ENCODE measurements around the gene LRRN4CL. TPM values are rescaled to one million over a fixed set of nuclear protein-coding genes. Genes with fewer than 3 reads are reported as not detected.
A peak's percentile ranks its signal among the peaks of the same experiment; 100 is the strongest.

LRRN4CL gene
- total RNA-seq, 2 experiments from 2014 or later, result 0.65 to 0.79 TPM

- peaks cover 31% of the 10 kb centered on the region for H4K20me1 ChIP-seq (ENCODE audit: insufficient read depth, low read length)
- BruUV-seq (replicated peaks), result no TSS peak
- peaks cover 28% of the 10 kb centered on the region for H3K4me1 ChIP-seq (ENCODE audit: insufficient read depth, low read length, poor library complexity, severe bottlenecking)
- H3K9me2 ChIP-seq (ENCODE audit: insufficient read depth, low read length), result no peaks in the 10 kb centered on the region
- peak overlapping the region; percentile 80 for H3K4me2 ChIP-seq (ENCODE audit: low read length)
- H3K4me3 ChIP-seq (ENCODE audit: low read depth, low read length, poor library complexity, severe bottlenecking), result peak overlapping the region; percentile 97
- ChIA-PET CTCF (ENCODE audit: unreplicated experiment) (interaction anchor here (1.2 kb wide), 1 partner anchor 11 kb away, joined by 3 read pairs; no protein-coding TSS in a partner anchor), POLR2A (interaction anchor here (0.6 to 1.9 kb wide), 23 partner anchors 10 to 155 kb away, joined by 3 to 15 read pairs (median 5); partner anchors contain the start of genes B3GAT3, C11orf98, CSKMT and EEF1G)
- peak overlapping the region; percentile 93 for H3K27ac ChIP-seq (ENCODE audit: low read depth, low read length, poor library complexity, severe bottlenecking)
- peaks cover 88% of the 10 kb centered on the region for H3K79me2 ChIP-seq (ENCODE audit: insufficient read depth, low read depth, low read length)
- peaks cover 48% of the 10 kb centered on the region for H3K36me3 ChIP-seq (ENCODE audit: insufficient read depth, low read length)
- no peak for TF ChIP-seq CTCF (conservative IDR thresholded peaks at IDR 0.05; ENCODE audit: low read length)
- intact Hi-C loops (cut with micrococcal nuclease; ENCODE audit: unreplicated experiment), result loop anchor here (1.0 to 10.0 kb wide), 8 partner anchors 21 to 135 kb away; partner anchors contain the start of genes BSCL2, GNG3, LBHD1 and TAF6L
- H2AFZ ChIP-seq (ENCODE audit: low read length), result peak overlapping the region; percentile 70; the same call in 1 of the 2 replicates
- no peaks in the 10 kb centered on the region for H3K9me3 ChIP-seq (ENCODE audit: low read length)
- peak; percentile 99 for DNase-seq (ENCODE audit: low spot score)
Measured at GRCh38 chr11:62727872-62728170, 38.5 kb upstream of the LRRN4CL start.

DNA sequence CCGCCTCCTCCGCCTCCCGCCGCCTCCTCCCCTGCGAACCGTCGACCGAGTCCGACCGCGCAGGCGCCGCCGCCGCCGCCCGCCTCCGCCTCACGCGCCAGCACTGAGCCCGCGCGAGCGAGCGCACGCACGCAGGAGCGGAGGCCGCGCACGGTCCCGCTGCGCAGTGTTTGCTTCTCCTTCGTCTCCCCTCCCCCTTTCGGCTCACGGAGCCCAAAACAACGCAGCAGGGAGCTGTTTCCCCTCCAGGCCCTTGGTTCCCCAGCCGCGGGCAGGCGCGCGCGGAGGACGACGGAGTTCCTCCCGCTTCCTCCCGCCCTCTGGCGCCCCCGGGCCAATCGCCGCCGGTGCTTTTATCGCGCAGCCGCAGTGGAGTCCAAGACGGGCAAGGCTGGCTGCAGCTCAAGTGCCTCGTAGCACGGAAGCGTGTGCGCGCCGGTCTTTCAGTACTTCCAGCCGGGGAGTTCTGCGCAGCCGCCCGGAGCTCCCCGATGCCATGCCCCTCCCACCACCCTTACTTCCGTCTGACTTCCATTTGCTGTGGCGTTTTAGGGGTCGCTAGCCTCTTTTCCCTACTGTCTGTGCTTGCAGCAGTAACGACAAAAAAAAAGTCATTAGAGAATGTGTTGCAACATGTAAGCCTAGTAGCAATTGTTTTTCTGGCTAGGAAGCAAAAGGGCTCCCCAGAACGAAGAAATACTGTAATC lies 38.0 kb upstream of the LRRN4CL start, which contains the start of gene HNRNPUL2:
Gene HNRNPUL2, minus strand, starts transcription at position 293 of the 707 bp plus-strand sequence. CDS start 301 bp downstream, outside the sequence.
- Histone ChIP-seq H3K4me2 (ENCODE audit: low read length) (peak within 1 kb of the TSS; percentile 80), H3K27ac (ENCODE audit: low read depth, low read length, poor library complexity, severe bottlenecking) (peak within 1 kb of the TSS; percentile 93), H3K4me3 (ENCODE audit: low read depth, low read length, poor library complexity, severe bottlenecking) (peak within 1 kb of the TSS; percentile 97), H3K9me3 (ENCODE audit: low read length) (no peaks in the 10 kb centered on the region), H3K79me2 (ENCODE audit: insufficient read depth, low read depth, low read length) (peaks cover 88% of the 10 kb centered on the region), H3K36me3 (ENCODE audit: insufficient read depth, low read length) (peaks cover 53% of the 10 kb centered on the region), H3K9me2 (ENCODE audit: insufficient read depth, low read length) (no peaks in the 10 kb centered on the region), H2AFZ (ENCODE audit: low read length) (peak within 1 kb of the TSS; percentile 70; the same call in 1 of the 2 replicates), H3K4me1 (ENCODE audit: insufficient read depth, low read length, poor library complexity, severe bottlenecking) (peaks cover 28% of the 10 kb centered on the region), H4K20me1 (ENCODE audit: insufficient read depth, low read length) (peaks cover 35% of the 10 kb centered on the region)
- POLR2A ChIA-PET, result interaction anchor here (0.6 to 1.9 kb wide), 23 partner anchors 11 to 155 kb away, joined by 3 to 15 read pairs (median 5); partner anchors contain the start of genes B3GAT3, C11orf98, CSKMT and EEF1G
- intact Hi-C loops (cut with micrococcal nuclease; ENCODE audit: unreplicated experiment), result loop anchor here (1.0 to 10.0 kb wide), 7 partner anchors 21 to 133 kb away; partner anchors contain the start of genes BSCL2, GNG3, LBHD1 and TAF6L
- TF ChIP-seq CTCF (conservative IDR thresholded peaks at IDR 0.05; ENCODE audit: low read length) (0 out of 2 replicates have a peak, but pooled peaks have one; percentile 25), EZH2phosphoT487 (IDR thresholded peaks at IDR 0.05; ENCODE audit: borderline replicate concordance, low read depth, low read length) (no peak)
- BruUV-seq (replicated peaks), result no TSS peak
- DNase-seq (ENCODE audit: low spot score), result peak; percentile 100
- CTCF ChIA-PET (ENCODE audit: unreplicated experiment), result interaction anchor here (0.6 to 1.2 kb wide), 3 partner anchors 10 to 1081 kb away, joined by 3 to 4 read pairs (median 3); no protein-coding TSS in a partner anchor

Measured in OCI-LY7 (cell line).